Measurements from ENCODE around the gene AK2. TPM values are rescaled to one million over a fixed set of nuclear protein-coding genes. Genes with fewer than 3 reads are reported as not detected.

The AK2 gene
- total and polyA plus RNA-seq, 2 donors (not counting 3 experiments of a cell fraction or from before 2014, with no cell fraction given): 107 to 134 TPM

GRCh38 chr1:32991386-32991785 is 45.3 kb downstream of the AK2 start:
- DNase-seq (ENCODE audit: low read depth, low spot score) (no peak), FAIRE-seq (no peak)
- peaks cover 27% of the 10 kb centered on the region for H3K4me1 ChIP-seq (ENCODE audit: control insufficient read depth, extremely low read depth, insufficient read depth, low read length)
- ChIA-PET POLR2A (no interaction called here), CTCF (interaction anchor here (3.1 kb wide), 1 partner anchor 15 kb away, joined by 28 read pairs; no protein-coding TSS in a partner anchor)
- no peaks in the 10 kb centered on the region for H4K20me1 ChIP-seq (replicated peaks; ENCODE audit: control insufficient read depth, extremely low read depth, insufficient read depth, low read length)
- H3K9me3 ChIP-seq (replicated peaks; ENCODE audit: control insufficient read depth, insufficient read depth, low read length): no peaks in the 10 kb centered on the region
- no peaks in the 10 kb centered on the region for H3K79me2 ChIP-seq (ENCODE audit: control insufficient read depth, insufficient read depth, low read length)
- H3K4me3 ChIP-seq (replicated peaks in 1 of 3; ENCODE audit: insufficient read depth in 1 of 3, low read depth in 1 of 3, low read length in 3 of 3): no peak overlapping the region
- no TSS peak for BruUV-seq (replicated peaks)
- no peak overlapping the region for H3K27ac ChIP-seq (ENCODE audit: insufficient read depth, low read depth, low read length)
- H2AFZ ChIP-seq (ENCODE audit: low read depth, low read length): no peak overlapping the region
- H3K9me1 ChIP-seq (replicated peaks; ENCODE audit: control insufficient read depth, extremely low read depth, insufficient read depth, low read length): no peaks in the 10 kb centered on the region
- no peak overlapping the region for H3K9ac ChIP-seq (replicated peaks; ENCODE audit: extremely low read depth, insufficient read depth, low read length)
- TF ChIP-seq CTCF (IDR thresholded peaks at IDR 0.05; ENCODE audit: extremely low read depth in 1 of 2, insufficient read depth in 1 of 2, low read depth in 1 of 2, low read length in 2 of 2) (no peak), GATA2 (IDR thresholded peaks at IDR 0.05; ENCODE audit: insufficient read depth, insufficient read length, low read depth, low read length) (no peak), POLR2A (IDR thresholded peaks at IDR 0.05; ENCODE audit: low read depth, low read length) (no peak), EZH2 (IDR thresholded peaks at IDR 0.05; ENCODE audit: borderline replicate concordance, low read depth, low read length, severe bottlenecking) (no peak), MYC (IDR thresholded peaks at IDR 0.05; ENCODE audit: low read depth, low read length) (no peak), JUN (IDR thresholded peaks at IDR 0.05; ENCODE audit: borderline replicate concordance, insufficient read depth, insufficient read length, low read depth) (no peak), POLR2AphosphoS5 (IDR thresholded peaks at IDR 0.05; ENCODE audit: insufficient read depth, low read depth, low read length) (no peak), FOS (IDR thresholded peaks at IDR 0.05; ENCODE audit: borderline replicate concordance, insufficient read depth, low read length) (no peak), MAX (IDR thresholded peaks at IDR 0.05; ENCODE audit: insufficient read depth, insufficient read length) (no peak)
- H3K27me3 ChIP-seq (ENCODE audit: control insufficient read depth in 2 of 2, insufficient read depth in 2 of 2, low read length in 2 of 2): no peaks in the 10 kb centered on the region
- intact Hi-C loops (cut with micrococcal nuclease) (no loop called here), dilution Hi-C loops (cut with MboI; ENCODE audit: extremely low pct_ligation_motif_present, low sequenced_read_pairs) (no loop called here)
- H3K4me2 ChIP-seq (ENCODE audit: insufficient read depth, low read length): no peak overlapping the region
- no peaks in the 10 kb centered on the region for H3K36me3 ChIP-seq (ENCODE audit: control insufficient read depth in 2 of 2, extremely low read depth in 1 of 2, insufficient read depth in 2 of 2, low read length in 2 of 2)
